Left lung (tissue), 14 donors: ENCODE data around the gene KL. TPM values are rescaled to one million over a fixed set of nuclear protein-coding genes. Genes with fewer than 3 reads are reported as not detected.

Experiments
- ATAC-seq: fragments of 200-7000 bp; cut with Tn5 transposase; one replicate; pipeline ENCODE4 v1.9.1; 2020; ENCODE audit warnings: moderate library complexity
- DNase-seq, 4 donors: peaks; one replicate each; pipeline ENCODE4 v3.0.0-alpha.2; 2013 to 2020
- H3K27ac ChIP-seq, 2 donors: fragments of 200-600 bp; sonication (generic) in 1 of 2; one replicate each; pipeline versions ENCODE4 v1.5.0 to v1.8.0; 2020 to 2021
- H3K27me3 ChIP-seq, 2 donors: fragments of 200-600 bp; sonication (generic) in 1 of 2; one replicate each; pipeline versions ENCODE4 v1.5.0 to v1.8.0; 2020 to 2021
- H3K36me3 ChIP-seq, 2 donors: fragments of 200-600 bp; sonication (generic) in 1 of 2; one replicate each; pipeline versions ENCODE4 v1.5.0 to v1.8.0; 2020 to 2021
- H3K4me1 ChIP-seq, 2 donors: fragments of 200-600 bp; one replicate each; pipeline ENCODE4 v1.8.0; 2021
- H3K4me3 ChIP-seq, 2 donors: fragments of 200-600 bp; sonication (generic) in 1 of 2; one replicate each; pipeline versions ENCODE4 v1.5.0 to v1.8.0; 2020 to 2021; ENCODE audit warnings: mild to moderate bottlenecking in 1 of 2
- H3K9me3 ChIP-seq, 2 donors: fragments of 200-600 bp; sonication (generic) in 1 of 2; one replicate each; pipeline versions ENCODE4 v1.5.0 to v1.8.0; 2020 to 2021
- intact Hi-C, 2 donors: fragments of 100-400 bp; cut with DNase I; formaldehyde crosslinking; loops; one replicate each; pipeline versions ENCODE4 v1.11.2 to v1.14.2; 2022
- long read RNA-seq, 12 donors: library from polyadenylated mRNA in 2 of 12; unstranded in 2 of 12; transcript quantifications; one replicate each; pipeline ENCODE4 v2.0.0 and lab custom pipeline, GENCODE V29; 2019 to 2026
- polyA plus RNA-seq, 6 donors: library from polyadenylated mRNA; unstranded; fragments of 120-200 nt; gene quantifications; one replicate each; pipeline ENCODE4 v1.2.1, GENCODE V29; 2013; ENCODE audit not compliant: insufficient read length in 6 of 6
- total RNA-seq, 2 donors: library from RNA; stranded (reverse); fragmentation: NEBNext Ultra II Directional; extraction: Animal tissue kit (Norgen Biotek cat#: 25700); gene quantifications; one replicate each; pipeline ENCODE4 v1.2.1, GENCODE V29; 2021
- TF ChIP-seq, protein P1 (sequence below), 2 donors: fragments of 200-600 bp; sonication (generic) in 1 of 2; IDR thresholded peaks; one replicate each; pipeline versions ENCODE4 v1.5.0 to v1.8.0; 2021; ENCODE audit warnings: antibody characterized with exemption in 2 of 2
- donor health status: DM: no; HTN: yes; CAD: no.
- donor health status: DM: no; HTN: no; CAD: no.

KL gene
- 1 to 10 TPM; 2.8 to 5.7 TPM for total RNA-seq
- polyA plus RNA-seq, result 1 to 10 TPM; 7.1 to 8.6 (median 8.0) TPM
- long read RNA-seq, donor 1, full-length matches to known transcripts, result 1 of 1 reads
- long read RNA-seq, donor 1, partial matches to known transcripts, result 0 of 1 reads
- long read RNA-seq, donor 1, other reads (novel, unspliced or antisense), result 0 of 1 reads
- long read RNA-seq, donor 2, full-length matches to known transcripts, result 2 of 2 reads
- long read RNA-seq, donor 2, partial matches to known transcripts, result 0 of 2 reads
- long read RNA-seq, donor 2, other reads (novel, unspliced or antisense), result 0 of 2 reads
- long read RNA-seq, donor 3, result 0 reads
- long read RNA-seq, donor 4, partial matches to known transcripts, result 1 of 1 reads
- long read RNA-seq, donor 4, other reads (novel, unspliced or antisense), result 0 of 1 reads
- long read RNA-seq, donor 5, result 0 reads
- long read RNA-seq, donor 6, full-length matches to known transcripts, result 2 of 2 reads
- long read RNA-seq, donor 6, partial matches to known transcripts, result 0 of 2 reads
- long read RNA-seq, donor 6, other reads (novel, unspliced or antisense), result 0 of 2 reads
- long read RNA-seq, donor 7, partial matches to known transcripts, result 0 of 1 reads
- long read RNA-seq, donor 7, other reads (novel, unspliced or antisense), result 0 of 1 reads
- long read RNA-seq, donor 8, result 0 reads
- long read RNA-seq, donor 9, result 0 reads
- long read RNA-seq, donor 10, result 0 reads
- long read RNA-seq, donor 11, full-length matches to known transcripts, result 1 of 1 reads
- long read RNA-seq, donor 11, partial matches to known transcripts, result 0 of 1 reads
- long read RNA-seq, donor 11, other reads (novel, unspliced or antisense), result 0 of 1 reads
- long read RNA-seq, donor 12, full-length matches to known transcripts, result 1 of 1 reads
- long read RNA-seq, donor 12, partial matches to known transcripts, result 0 of 1 reads
- long read RNA-seq, donor 12, other reads (novel, unspliced or antisense), result 0 of 1 reads

DNA sequence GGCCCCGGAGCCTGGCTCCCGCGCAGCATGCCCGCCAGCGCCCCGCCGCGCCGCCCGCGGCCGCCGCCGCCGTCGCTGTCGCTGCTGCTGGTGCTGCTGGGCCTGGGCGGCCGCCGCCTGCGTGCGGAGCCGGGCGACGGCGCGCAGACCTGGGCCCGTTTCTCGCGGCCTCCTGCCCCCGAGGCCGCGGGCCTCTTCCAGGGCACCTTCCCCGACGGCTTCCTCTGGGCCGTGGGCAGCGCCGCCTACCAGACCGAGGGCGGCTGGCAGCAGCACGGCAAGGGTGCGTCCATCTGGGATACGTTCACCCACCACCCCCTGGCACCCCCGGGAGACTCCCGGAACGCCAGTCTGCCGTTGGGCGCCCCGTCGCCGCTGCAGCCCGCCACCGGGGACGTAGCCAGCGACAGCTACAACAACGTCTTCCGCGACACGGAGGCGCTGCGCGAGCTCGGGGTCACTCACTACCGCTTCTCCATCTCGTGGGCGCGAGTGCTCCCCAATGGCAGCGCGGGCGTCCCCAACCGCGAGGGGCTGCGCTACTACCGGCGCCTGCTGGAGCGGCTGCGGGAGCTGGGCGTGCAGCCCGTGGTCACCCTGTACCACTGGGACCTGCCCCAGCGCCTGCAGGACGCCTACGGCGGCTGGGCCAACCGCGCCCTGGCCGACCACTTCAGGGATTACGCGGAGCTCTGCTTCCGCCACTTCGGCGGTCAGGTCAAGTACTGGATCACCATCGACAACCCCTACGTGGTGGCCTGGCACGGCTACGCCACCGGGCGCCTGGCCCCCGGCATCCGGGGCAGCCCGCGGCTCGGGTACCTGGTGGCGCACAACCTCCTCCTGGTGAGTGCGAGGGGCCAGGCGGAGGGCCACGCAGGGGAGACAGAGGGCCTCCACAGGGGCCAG, at the start of gene KL:
Gene KL (plus strand): TSS at position 10 of the 909 bp plus-strand sequence. CDS start 18 bp downstream, at position 28.
- DNase-seq (peak in 3 of 4 donors; percentile 46 to 89 (median 60)), ATAC-seq (peak; percentile 82)
- intact Hi-C loops, result no loop called here
- H3K36me3 ChIP-seq, result no peaks in the 10 kb centered on the region
- TF ChIP-seq, protein P1, sequence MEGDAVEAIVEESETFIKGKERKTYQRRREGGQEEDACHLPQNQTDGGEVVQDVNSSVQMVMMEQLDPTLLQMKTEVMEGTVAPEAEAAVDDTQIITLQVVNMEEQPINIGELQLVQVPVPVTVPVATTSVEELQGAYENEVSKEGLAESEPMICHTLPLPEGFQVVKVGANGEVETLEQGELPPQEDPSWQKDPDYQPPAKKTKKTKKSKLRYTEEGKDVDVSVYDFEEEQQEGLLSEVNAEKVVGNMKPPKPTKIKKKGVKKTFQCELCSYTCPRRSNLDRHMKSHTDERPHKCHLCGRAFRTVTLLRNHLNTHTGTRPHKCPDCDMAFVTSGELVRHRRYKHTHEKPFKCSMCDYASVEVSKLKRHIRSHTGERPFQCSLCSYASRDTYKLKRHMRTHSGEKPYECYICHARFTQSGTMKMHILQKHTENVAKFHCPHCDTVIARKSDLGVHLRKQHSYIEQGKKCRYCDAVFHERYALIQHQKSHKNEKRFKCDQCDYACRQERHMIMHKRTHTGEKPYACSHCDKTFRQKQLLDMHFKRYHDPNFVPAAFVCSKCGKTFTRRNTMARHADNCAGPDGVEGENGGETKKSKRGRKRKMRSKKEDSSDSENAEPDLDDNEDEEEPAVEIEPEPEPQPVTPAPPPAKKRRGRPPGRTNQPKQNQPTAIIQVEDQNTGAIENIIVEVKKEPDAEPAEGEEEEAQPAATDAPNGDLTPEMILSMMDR (IDR thresholded peaks at IDR 0.05), result no peak
- peaks cover 5 to 24% of the 10 kb centered on the region in 2 donors for H3K4me1 ChIP-seq
- H3K27ac ChIP-seq, result peak within 1 kb of the TSS; percentile 72 to 83
- H3K27me3 ChIP-seq, result peaks cover 13 to 45% of the 10 kb centered on the region in 2 donors
- peak within 1 kb of the TSS; percentile 35 to 55 for H3K4me3 ChIP-seq
- no peaks in the 10 kb centered on the region for H3K9me3 ChIP-seq

DNA sequence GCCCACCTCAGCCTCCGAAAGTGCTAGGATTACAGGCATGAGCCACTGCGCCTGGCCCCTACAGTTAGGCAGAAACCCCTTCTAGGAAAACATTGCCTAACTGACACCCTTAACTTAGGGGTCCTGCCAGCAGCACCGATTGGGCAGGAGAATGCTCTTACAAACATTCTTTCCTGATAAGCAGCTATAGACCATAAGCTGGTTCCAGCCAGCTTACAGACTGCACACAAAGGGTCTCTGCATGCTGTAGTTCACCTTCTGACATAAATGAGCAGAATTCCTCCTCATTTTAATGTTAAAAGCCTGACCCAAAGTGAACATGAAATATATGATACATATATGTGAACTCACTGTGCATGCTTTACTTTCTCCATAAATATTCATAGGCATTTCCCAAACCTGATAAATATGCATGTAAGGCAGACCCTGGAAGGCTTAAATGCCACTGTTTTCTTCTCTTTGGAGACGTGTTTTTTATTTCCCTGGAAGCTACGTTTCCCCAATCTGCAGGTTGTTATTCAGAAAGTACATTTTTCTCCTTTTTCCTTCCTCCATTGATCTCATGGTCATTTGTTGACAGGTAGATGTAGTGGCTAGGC, 48.5 kb upstream of the KL start:
- Histone ChIP-seq H3K4me1 (peaks cover 0 to 7% of the 10 kb centered on the region in 2 donors), H3K27me3 (no peaks in the 10 kb centered on the region), H3K4me3 (no peak overlapping the region), H3K27ac (no peak overlapping the region), H3K36me3 (no peaks in the 10 kb centered on the region), H3K9me3 (no peaks in the 10 kb centered on the region)
- TF ChIP-seq, protein P1 (IDR thresholded peaks at IDR 0.05), result no peak
- ATAC-seq (no peak), DNase-seq (no peak)
- intact Hi-C loops, result no loop called here

DNA sequence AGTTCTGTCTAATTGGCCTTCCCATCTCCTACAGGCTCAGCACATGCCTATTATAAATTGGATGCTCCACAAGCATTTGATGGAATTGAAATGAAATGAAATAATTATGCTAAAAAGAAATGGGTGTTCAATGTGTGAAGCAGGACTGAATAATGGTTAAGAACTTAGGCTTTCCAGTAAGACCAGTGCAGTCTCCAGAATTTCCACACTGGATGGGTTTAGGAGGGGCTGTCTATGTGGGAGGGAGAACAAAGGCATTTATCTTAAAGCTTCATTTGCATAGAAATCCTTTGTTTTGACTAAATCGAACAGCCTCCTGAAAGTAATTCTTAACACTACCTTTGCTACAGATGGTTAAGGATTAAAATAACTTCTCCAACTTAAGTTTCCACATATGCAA, 47.9 kb upstream of the KL start:
- H3K27me3 ChIP-seq, result no peaks in the 10 kb centered on the region
- intact Hi-C loops, result no loop called here
- TF ChIP-seq, protein P1 (IDR thresholded peaks at IDR 0.05), result no peak
- no peaks in the 10 kb centered on the region for H3K36me3 ChIP-seq
- H3K4me3 ChIP-seq, result no peak overlapping the region
- DNase-seq, result no peak
- no peak for ATAC-seq
- no peaks in the 10 kb centered on the region for H3K9me3 ChIP-seq
- H3K4me1 ChIP-seq, result peaks cover 0 to 7% of the 10 kb centered on the region in 2 donors
- H3K27ac ChIP-seq, result no peak overlapping the region

DNA sequence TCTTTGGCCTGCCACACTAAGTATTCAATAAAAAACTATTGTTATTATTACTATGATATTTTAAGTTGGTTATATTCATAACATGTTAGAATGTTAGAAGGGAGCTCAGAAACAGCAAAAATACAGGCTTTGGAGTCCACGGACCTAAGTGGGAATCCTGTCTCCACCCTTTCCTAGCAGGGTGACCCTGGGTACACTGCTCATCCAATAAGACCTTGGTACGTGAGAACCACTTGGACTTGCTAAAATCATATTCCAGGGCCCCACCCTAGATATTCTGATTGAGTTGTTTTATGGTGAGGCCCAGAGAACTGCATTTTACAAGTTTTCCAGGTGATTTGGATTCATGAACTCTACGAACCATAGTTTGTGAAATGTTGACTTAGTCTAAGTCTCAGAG, 47.4 kb upstream of the KL start:
- no peaks in the 10 kb centered on the region for H3K27me3 ChIP-seq
- TF ChIP-seq, protein P1 (IDR thresholded peaks at IDR 0.05), result no peak
- H3K4me3 ChIP-seq, result no peak overlapping the region
- intact Hi-C loops, result no loop called here
- ATAC-seq (no peak), DNase-seq (no peak)
- H3K36me3 ChIP-seq, result no peaks in the 10 kb centered on the region
- no peaks in the 10 kb centered on the region for H3K9me3 ChIP-seq
- H3K4me1 ChIP-seq, result peaks cover 0 to 7% of the 10 kb centered on the region in 2 donors
- H3K27ac ChIP-seq, result peak overlapping the region; percentile 66 to 74
